H54 (cell line): ENCODE data around the gene PRSS27.

Experiments used
- DNase-seq: peaks from one replicate; pipeline ENCODE4 v3.0.0; 2011; ENCODE audit warnings: low spot score, mixed read lengths; ENCODE audit not compliant: insufficient read length
- FAIRE-seq: peaks from 3 replicates; lab custom pipeline; 2011; peaks lifted over from hg19 to GRCh38; lab: Jason Lieb, UNC
- POLR2A ChIP-seq: IDR thresholded peaks from 2 replicates; pipeline ENCODE4 v1.6.1; 2011; ENCODE audit warnings: low read depth, mild to moderate bottlenecking, low read length

The PRSS27 gene

DNA sequence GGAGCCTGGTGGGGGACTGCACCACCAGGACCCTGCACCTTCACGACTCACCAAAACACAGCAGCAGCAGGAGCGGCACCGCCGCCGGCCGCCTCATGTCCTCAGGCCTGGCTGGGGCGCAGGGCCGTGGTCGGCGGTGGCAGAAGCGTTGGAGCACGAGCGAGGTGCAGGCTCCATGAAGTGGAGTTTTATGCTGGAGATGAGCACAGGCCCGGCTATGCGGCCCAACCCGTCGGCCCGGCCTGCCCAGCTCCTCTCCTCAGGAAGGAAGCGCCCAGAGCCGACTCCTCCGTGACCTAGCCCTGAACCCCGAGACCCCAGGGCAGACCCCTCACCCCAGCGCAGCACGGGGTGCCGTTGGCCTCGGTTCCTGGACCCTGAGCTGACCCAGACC lies at the start of gene PRSS27:
TSS of gene PRSS27 (minus strand) at position 161 of the 394 bp plus-strand sequence. CDS start at position 97, 64 bp downstream.
- TF ChIP-seq POLR2A: no peak
- FAIRE-seq: no peak
- DNase-seq: no peak

DNA sequence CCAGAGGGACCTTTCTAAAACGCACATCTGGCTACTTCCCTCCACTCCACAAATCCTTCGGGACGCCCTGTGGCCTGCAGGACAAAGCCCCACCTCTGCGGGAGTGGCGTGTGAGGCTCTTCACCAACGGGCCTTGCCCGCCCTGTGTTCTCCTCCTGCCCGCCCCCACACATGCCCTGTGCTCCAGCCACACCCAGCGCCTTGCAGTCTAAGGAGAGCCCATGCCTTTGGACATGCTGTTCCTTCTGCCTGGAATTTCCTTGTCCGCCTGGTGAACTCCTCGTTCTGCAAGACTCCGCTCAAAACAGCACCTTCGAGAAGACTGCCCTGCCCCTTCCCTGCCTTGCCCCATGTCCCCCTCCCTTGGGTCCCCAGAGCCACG lies 49.6 kb upstream of the PRSS27 start:
- FAIRE-seq: no peak
- no peak for DNase-seq
- TF ChIP-seq POLR2A: no peak

DNA sequence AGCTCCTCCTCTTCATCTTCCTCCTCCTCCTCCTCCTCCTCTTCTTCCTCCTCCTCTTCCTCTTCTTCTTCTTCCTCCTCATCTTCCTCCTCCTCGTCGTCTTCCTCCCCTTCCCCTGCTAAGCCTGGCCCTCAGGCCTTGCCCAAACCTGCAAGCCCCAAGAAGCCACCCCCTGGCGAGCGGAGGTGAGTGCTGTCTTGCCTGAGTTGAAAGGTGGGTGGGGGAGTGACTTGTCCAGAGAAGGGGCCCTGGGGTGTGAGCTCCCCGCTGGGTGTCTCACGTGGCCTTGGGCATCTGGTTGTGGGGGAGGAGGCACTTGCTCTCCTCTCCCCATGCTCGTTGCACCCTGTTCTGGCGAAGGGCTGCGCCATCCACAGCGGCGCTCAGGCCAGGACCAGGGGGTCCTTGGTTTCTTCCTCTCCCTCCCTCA lies 49.1 kb upstream of the PRSS27 start:
- no peak for DNase-seq
- FAIRE-seq: no peak
- TF ChIP-seq POLR2A: no peak

DNA sequence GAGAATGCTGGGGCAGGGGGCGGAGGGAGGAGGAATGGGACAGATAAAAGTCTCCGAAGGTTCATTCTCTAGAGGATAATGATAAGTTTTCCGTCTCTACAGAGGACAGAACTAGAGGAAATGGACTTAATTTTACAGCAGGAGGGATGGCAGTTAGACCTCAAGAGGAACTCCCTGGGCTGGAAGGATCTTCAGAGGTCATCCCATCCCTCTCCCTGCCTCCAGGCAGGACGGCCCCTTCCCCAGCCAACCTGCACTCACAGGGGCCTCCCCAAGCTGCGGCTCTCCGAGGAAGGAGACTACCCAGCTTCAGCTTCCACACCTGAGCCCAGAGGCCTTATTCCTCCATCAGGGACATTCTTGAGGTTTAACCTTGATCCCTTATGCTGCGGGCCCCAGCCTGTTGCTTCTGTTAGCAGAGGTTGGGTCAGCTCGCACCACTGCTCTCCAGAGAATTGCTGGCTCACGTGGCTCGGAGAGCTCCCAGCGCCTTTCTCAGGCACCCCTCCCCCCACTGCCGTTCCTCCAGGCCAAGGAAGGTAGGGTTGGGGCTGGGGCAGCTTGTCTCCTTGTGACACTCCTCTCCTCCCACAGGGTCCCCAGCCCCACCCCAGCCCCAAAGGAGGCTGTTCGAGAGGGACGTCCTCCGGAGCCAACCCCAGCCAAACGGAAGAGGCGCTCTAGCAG lies 48.5 kb upstream of the PRSS27 start:
- DNase-seq (no peak), FAIRE-seq (no peak)
- no peak for TF ChIP-seq POLR2A

DNA sequence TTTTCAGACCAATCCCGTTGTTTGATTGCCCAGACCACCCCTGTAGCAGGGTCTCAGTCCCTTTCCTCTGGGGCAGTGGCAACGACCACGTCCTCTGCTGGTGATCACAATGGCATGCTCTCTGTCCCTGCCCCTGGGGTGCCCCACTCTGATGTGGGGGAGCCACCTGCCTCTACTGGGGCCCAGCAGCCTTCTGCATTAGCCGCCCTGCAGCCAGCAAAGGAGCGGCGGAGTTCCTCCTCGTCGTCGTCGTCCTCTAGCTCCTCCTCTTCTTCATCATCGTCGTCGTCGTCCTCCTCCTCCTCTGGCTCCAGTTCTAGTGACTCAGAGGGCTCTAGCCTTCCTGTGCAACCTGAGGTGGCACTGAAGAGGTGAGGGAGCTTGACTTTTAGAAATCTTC lies 47.9 kb upstream of the PRSS27 start:
- FAIRE-seq: no peak
- DNase-seq: no peak
- no peak for TF ChIP-seq POLR2A

DNA sequence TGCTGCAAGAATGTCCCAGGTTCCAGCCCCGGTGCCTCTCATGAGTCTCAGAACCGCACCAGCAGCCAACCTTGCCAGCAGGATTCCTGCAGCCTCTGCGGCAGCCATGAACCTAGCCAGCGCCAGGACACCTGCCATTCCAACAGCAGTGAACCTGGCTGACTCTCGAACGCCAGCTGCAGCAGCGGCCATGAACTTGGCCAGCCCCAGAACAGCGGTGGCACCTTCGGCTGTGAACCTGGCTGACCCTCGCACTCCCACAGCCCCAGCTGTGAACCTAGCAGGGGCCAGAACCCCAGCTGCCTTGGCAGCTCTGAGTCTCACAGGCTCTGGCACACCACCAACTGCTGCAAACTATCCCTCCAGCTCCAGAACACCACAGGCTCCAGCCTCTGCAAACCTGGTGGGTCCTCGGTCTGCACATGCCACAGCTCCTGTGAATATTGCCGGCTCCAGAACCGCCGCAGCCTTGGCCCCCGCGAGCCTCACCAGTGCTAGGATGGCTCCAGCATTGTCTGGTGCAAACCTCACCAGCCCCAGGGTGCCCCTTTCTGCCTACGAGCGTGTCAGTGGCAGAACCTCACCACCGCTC lies 47.2 kb upstream of the PRSS27 start:
- no peak for DNase-seq
- no peak for FAIRE-seq
- no peak for TF ChIP-seq POLR2A

DNA sequence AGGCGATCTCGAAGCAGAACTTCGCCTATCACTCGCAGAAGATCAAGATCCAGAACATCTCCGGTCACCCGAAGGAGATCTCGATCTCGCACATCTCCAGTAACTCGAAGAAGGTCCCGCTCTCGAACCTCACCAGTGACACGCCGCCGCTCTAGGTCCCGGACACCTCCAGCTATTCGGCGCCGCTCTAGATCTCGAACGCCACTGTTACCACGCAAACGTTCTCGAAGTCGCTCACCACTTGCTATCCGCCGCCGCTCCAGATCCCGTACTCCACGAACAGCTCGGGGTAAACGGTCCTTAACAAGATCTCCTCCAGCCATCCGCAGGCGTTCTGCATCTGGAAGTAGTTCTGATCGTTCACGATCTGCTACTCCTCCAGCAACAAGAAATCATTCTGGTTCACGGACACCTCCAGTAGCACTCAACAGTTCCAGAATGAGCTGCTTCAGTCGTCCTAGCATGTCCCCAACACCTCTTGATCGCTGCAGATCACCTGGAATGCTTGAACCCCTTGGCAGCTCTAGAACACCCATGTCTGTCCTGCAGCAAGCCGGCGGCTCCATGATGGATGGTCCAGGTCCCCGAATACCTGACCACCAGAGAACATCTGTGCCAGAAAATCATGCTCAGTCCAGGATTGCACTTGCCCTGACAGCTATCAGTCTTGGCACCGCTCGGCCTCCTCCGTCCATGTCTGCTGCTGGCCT lies 46.6 kb upstream of the PRSS27 start:
- no peak for FAIRE-seq
- no peak for DNase-seq

DNA sequence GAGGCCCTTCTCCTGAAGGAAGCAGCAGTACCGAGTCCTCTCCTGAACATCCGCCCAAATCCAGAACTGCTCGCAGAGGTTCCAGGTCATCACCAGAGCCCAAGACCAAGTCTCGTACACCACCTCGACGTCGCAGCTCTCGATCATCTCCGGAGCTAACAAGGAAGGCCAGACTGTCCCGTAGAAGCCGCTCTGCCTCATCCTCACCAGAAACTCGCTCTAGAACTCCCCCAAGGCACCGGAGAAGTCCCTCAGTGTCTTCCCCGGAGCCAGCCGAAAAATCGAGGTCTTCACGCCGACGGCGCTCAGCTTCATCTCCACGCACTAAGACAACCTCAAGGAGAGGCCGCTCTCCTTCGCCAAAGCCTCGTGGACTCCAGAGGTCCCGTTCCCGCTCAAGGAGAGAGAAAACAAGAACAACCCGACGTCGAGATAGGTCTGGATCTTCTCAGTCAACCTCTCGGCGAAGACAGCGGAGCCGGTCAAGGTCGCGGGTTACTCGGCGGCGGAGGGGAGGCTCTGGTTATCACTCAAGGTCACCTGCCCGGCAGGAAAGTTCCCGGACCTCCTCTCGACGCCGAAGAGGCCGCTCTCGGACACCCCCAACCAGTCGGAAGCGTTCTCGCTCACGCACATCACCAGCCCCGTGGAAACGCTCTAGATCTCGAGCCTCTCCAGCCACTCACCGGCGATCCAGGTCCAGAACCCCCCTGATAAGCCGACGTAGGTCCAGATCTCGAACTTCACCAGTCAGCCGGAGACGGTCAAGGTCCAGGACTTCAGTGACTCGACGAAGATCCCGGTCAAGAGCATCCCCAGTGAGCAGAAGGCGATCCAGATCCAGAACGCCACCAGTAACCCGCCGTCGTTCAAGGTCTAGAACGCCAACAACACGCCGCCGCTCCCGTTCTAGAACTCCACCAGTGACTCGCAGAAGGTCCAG lies 45.7 kb upstream of the PRSS27 start:
- DNase-seq: no peak
- no peak for FAIRE-seq
- no peak for TF ChIP-seq POLR2A

More for the DNA sequence above, 46.6 kb upstream of the PRSS27 start:
- no peak for TF ChIP-seq POLR2A

DNA sequence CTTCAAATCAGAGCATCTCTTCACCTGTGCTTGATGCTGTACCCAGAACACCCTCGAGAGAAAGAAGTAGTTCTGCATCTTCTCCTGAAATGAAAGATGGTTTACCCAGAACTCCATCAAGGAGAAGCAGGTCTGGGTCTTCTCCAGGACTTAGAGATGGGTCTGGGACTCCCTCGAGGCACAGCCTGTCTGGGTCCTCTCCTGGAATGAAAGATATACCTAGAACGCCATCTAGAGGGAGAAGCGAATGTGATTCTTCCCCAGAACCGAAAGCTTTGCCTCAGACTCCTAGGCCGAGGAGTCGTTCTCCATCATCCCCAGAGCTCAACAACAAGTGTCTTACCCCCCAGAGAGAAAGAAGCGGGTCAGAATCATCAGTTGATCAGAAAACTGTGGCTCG lies 44.7 kb upstream of the PRSS27 start:
- FAIRE-seq (no peak), DNase-seq (no peak)
- no peak for TF ChIP-seq POLR2A

DNA sequence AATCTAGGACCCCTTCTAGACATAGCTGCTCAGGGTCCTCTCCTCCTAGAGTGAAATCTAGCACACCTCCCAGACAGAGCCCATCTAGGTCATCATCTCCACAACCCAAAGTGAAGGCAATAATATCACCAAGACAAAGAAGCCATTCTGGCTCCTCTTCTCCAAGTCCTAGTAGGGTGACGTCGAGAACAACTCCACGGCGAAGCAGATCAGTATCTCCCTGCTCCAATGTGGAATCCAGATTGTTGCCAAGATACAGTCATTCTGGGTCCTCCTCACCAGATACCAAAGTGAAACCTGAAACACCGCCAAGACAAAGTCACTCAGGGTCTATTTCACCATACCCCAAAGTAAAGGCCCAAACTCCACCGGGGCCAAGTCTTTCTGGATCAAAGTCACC lies 43.1 kb upstream of the PRSS27 start:
- DNase-seq (no peak), FAIRE-seq (no peak)
- TF ChIP-seq POLR2A: no peak

DNA sequence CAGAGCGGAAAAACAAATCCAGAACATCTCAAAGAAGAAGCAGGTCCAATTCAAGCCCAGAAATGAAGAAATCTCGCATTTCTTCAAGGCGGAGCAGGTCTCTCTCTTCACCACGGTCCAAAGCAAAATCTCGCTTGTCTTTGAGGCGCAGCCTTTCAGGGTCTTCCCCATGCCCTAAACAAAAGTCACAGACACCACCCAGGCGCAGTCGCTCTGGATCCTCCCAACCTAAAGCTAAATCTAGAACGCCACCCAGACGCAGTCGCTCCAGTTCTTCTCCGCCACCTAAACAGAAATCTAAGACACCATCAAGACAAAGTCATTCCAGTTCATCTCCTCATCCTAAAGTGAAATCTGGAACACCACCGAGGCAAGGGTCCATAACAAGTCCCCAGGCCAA lies 42.7 kb upstream of the PRSS27 start:
- FAIRE-seq: no peak
- TF ChIP-seq POLR2A: no peak
- DNase-seq: no peak

DNA sequence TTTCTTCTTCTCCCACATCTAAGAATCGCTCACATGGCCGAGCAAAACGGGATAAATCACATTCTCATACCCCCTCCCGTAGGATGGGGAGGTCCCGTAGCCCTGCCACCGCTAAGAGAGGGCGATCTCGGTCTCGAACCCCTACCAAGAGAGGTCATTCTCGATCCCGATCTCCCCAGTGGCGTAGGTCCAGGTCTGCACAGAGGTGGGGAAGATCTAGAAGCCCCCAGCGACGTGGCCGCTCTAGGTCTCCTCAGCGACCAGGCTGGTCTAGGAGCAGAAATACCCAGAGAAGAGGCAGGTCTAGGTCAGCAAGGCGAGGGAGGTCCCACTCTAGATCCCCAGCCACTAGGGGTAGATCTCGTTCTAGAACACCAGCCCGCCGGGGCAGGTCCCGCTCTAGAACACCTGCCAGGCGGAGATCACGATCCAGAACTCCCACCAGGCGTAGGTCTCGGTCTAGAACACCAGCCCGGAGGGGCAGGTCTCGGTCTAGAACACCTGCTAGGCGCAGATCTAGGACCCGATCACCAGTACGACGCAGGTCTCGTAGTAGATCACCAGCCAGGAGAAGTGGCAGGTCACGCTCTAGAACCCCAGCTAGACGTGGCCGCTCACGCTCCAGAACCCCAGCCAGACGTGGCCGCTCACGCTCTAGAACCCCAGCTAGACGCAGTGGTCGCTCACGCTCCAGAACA lies 42.0 kb upstream of the PRSS27 start:
- no peak for DNase-seq
- no peak for FAIRE-seq
- TF ChIP-seq POLR2A: 0 out of 2 replicates have a peak, but pooled peaks have one; percentile 12

DNA sequence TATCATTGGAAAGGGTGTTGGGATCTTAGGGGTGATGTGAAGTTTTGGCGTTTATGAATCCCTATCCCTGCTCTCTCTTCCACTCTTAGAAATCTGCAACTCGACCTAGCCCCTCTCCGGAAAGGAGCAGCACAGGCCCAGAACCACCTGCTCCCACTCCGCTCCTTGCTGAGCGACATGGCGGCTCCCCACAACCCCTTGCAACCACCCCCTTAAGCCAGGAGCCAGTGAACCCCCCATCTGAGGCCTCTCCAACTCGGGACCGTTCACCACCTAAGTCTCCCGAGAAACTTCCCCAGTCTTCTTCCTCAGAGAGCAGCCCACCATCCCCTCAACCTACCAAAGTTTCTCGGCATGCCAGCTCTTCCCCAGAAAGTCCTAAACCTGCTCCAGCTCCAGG lies 41.4 kb upstream of the PRSS27 start:
- FAIRE-seq (no peak), DNase-seq (no peak)
- no peak for TF ChIP-seq POLR2A
